Stimulated activated CD4-positive, alpha-beta T cell treated with anti-CD3 and anti-CD28 coated beads, Interleukin-2, amount 100 ng/mL, for 4 hours (primary cell): ENCODE measurements around the gene OSCP1.

Experiments used
- DNase-seq: peaks from one replicate; pipeline ENCODE4 v3.0.0-alpha.2; 2020; ENCODE audit warnings: low read depth

OSCP1 gene

DNA sequence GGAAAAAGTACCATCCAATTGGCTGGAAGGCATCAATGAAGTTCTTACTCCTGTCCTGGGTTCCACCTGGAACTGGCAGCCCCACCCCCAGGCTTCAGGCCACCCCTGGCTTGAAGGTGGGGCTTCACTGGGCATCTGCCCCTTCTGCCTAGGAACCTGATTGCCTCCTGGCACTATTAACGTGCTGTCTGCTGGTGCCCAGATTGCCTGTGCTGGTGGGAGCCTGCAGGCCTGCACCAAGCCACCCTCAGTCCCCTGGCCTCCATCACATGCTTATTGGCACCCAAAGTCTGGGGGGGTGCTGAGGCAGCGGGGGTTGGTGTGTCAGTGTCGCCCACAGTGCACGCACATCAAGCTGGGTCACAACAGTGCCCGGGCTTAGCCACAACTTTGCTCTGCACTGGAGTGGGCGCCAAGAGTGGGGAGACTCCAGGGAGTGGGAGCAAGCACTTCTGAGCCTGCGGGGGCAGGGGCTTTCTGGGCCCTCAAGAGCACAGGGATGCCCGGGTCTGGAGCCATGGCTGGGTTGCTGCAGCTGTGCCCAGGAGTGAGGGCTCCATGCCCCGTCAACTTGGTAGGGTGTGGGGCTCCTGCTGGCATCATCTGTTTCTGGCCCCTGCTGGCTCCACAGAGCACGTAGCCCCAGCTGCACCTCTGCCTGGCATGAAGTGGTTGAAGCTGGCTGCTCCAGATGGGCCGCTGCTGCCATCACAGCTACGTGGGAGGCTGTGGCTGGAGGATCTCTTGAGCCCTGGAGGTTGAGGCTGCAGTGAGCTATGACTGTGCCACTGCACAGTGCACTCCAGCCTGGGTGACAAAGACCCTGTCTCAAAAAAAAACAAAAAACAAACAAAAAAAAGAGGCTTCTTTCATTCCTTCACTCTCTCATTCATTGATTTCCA is 48.4 kb downstream of the OSCP1 start:
- no peak for DNase-seq

DNA sequence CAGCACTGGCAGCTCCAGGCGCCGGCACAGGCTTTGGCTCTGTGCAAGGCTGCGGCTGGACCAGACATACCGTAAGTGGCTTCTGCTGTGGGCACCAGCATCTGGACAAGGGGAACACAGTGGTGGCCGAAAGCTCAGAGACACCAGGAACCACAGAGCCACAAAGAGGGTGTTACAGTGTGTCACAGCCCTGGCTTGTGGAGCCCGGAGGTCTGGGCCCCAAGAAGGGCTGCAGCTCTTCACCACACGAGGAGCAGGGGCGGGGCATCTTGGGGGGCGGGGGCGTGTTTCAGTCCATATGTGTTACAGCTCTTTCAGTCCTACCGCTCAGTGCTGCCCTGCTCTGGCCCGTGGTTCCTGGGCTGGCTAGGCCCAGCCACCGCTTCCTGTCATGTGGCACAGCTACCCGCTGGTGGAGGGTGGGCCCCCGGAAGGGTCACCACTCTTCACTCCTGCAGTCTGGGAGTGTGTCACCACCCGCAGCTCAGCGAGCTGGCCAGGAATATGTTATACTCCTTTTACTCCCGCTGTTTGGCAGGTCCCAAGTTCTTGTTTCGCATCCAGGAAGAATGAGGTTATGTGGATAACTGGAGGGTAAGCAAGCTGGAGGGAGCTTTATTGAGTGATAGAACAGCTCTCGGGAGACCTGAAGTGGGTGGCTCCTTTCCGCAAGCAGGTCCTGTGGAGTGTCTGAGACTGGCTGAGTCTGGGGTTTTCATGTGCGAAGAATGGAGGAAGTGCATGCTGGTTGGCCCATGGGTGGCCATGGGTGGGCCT is 49.2 kb downstream of the OSCP1 start:
- no peak for DNase-seq

DNA sequence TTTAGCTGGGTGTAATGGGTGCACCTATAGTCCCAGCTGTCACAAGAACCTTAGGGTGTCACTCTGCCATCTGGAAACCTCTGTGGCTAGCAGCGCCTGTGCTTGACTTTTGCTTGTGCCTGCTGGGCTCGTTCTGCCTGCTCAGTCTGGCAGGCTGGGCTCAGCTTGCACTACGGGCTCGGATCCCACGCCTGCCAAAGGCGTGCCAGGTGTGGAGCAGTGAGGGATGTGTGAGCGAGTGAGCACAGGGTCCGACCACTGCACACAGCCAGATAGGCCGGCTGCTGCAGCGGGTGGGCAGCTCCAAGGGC is 49.8 kb downstream of the OSCP1 start:
- no peak for DNase-seq

DNA sequence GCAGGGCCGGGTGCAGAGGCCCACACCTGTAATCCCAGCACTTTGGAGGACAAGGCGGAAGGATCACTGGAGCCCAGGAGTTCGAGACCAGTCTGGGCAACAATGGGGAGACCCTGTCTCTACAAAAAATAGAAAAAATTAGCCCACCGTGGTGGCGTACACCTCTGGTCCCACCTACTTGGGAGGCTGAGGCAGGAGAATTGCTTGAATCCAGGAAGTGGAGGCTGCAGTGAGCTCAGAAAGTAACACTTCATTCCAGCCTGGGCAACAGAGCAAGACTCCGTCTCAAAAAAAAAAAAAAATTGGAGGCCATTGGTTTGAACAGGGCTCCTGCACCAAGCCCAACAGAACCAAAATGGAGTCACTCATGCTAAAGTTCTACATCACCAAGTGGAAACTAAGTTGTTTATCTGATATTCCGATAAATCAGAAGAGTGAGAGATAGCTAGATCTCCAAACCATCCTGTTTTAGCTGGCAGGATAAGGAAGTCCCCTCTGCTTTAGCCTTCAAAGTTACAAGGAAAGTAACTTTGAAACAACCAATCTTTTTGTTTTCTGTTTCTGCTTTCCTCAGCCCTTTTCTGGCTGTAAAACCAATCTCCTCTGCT is 51.8 kb downstream of the OSCP1 start:
- no peak for DNase-seq

DNA sequence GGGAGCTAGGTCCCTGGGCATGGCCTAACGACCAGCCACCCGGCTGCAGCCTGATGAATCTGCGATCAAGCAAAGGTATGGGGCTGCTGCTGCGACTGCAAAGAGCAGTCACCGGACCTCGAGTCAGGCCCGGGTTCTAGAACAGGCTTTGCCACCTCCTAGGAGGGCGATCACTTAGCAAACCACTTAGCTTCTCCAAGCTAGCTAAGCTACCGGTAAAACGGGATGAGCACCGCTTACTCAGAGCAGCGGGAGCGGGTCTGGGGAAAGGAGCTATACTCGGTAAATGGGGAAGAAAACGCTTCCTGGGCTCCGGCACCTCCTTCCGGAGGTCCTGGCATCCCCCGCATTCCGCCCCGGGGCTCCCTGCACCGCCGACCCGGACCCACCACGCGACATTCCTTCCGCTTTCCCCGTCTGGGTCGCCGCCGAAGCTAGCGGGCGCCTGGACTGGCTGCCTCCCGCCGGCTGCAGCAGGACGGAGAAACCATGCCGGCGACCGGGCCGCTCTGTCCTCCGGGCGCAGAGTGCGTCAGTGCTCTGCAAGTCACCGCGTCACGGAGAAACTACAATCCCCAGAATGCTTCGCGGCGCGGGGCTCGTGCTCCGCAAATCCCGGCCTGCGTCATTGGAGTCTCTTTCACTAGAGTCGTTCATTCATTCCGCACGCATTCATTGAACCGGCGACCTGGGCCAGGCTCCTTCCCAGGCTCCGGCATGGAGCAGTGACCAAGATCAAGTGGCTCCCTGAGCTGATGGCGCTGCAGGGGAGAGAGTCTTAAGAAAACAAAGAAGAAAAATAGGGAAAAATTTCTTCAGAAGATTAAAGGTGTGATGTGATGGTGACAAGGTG is 52.6 kb downstream of the OSCP1 start, which contains the start of gene LSM10:
LSM10 (minus strand) TSS at position 531 of the 853 bp plus-strand sequence. CDS start 3,779 bp downstream, outside the sequence.
- peak; percentile 86 for DNase-seq

DNA sequence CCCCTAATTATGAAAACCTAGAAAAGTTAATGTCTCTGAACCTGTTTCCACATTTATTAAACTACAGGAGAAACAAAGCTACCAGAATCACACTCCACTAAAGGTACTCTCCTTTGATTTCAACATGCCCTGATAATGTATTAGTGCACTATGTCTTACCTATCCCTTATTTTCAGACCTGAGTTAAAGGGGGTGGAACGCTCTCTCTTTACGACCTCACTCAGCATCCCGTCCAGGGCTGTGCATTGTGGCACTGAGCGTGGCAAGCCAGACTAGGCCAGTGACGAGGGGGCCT is 53.2 kb downstream of the OSCP1 start:
- peak; percentile 15 for DNase-seq

DNA sequence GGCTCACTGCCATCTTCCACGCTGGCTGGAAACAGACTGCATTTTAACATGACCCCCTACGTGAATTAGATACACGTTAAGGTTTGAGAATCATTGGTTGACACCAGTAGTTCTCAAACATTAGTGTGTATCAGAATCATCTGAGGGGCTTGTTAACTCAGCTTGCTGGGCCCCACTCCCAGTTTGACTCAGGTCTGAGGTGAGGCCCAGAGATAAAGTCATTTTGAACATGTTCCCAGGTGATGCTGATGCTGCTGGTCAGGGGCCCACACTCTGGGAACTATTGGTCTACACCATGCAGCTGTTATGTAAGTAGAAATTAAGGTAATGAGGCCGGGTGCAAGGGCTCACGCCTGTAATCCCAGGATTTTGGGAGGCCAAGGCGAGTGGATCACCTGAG is 53.9 kb downstream of the OSCP1 start:
- no peak for DNase-seq

DNA sequence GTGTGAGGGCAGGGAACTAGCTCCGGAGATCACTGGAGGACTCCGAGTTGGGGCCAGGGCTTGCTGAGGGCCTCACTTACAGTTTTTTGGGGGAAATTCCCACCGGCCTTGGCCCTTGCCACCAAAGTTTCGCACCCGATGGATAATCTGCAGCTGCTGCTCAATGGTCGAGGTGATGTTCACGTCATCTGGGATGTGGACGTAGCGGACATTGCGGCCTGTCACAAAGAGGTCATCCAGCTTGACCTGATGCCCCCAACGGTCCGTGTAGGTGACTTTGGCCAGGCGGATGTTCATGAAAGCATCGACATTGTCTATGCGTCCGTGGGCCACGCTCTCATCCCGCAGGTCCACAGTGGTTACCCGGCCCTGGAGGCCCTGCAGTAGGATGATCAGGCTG is 56.6 kb downstream of the OSCP1 start:
- DNase-seq, result no peak

DNA sequence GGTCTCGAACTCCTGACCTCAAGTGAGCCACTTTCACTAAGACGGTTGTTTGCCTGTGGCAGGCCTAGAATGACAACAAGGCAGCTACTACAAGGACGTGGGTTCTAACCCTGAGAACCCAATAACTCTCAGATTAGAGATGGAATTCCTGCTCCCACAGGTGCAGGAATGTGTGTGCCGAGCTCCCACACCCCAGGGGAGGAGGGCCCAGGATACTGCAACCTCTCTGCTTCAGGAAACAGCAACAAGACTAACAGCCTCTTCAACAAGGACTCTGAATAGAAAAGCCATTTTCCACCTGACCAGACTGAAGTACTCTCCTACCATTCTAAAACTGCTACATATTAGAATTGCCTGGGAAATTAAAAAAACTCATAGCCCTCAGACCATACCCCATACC is 57.4 kb downstream of the OSCP1 start:
- DNase-seq, result no peak

DNA sequence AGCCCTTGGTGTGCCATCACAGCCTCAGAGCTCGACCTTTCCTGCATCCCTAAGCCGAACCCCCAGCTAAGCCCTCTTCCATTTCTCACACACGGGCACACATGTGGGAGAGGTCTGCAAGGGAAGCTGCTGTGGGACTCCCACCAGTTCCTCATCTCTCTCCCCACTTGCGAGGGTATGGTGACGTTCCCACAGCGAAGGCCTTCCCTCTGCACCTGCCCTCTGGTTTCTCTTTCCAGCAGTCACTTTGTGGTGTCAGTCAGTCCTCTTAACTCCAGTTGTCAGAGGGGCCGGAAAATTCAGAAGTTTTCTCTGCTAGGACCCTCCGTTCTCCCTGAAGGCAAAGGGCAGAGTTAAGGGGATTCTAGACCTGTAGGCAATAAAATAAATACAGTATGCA is 59.0 kb downstream of the OSCP1 start:
- no peak for DNase-seq

DNA sequence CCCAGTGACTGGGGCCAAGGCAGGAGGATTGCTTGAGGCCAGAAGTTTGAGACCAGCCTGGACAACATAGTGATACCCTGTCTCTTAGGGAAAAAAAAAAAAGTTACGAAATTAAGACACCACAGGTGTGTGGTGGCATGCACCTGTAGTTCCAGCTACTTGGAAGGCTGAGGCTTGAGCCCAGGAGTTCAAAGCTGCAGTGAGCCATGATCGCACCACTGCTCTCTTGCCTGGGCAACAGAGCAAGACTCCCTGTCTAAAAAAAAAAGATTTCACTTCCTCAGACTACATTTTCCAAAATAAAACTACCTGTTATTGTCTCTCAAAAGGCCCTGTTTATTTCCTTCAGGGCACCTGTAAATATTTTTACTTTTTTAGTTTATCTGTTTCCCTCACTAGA is 59.8 kb downstream of the OSCP1 start:
- DNase-seq, result no peak

DNA sequence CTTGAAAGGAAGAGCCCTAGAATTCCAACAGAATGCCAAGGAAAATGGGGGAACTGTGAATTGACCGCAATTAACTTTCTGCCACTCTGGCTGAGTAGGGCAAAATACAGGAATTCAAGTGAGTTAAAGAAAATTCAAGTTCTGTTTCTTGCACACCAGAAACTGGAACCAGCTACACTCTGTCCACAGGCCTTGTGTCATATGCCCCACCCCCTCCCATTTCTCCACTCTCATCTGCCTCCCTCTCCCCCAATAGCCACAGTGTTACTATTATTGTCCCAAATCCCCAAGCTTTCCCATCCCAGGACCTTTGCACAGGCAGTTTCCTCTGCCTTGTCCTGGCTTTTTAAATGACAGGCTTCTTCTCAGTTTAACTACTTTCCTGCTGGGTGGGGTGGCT is 60.3 kb downstream of the OSCP1 start:
- DNase-seq, result no peak

DNA sequence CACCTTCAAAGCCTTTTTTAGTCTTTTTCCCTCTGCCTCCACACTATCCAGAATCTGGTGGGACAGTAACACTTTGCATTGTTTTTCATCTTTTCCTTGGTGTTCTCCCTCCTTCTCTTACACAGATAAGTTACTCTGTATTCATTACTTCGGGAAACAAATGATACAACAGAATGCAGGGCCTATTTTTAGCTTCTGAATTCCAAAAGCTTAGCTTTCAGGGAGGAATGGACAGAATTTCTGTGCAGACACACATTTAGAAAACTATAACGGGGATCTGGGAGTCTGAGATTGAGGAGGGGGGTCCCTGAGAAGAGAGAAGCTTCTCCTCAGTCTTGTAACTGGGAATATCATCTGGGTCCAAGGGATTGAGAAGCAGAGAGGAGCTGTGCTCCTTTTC is 61.0 kb downstream of the OSCP1 start:
- DNase-seq, result no peak

DNA sequence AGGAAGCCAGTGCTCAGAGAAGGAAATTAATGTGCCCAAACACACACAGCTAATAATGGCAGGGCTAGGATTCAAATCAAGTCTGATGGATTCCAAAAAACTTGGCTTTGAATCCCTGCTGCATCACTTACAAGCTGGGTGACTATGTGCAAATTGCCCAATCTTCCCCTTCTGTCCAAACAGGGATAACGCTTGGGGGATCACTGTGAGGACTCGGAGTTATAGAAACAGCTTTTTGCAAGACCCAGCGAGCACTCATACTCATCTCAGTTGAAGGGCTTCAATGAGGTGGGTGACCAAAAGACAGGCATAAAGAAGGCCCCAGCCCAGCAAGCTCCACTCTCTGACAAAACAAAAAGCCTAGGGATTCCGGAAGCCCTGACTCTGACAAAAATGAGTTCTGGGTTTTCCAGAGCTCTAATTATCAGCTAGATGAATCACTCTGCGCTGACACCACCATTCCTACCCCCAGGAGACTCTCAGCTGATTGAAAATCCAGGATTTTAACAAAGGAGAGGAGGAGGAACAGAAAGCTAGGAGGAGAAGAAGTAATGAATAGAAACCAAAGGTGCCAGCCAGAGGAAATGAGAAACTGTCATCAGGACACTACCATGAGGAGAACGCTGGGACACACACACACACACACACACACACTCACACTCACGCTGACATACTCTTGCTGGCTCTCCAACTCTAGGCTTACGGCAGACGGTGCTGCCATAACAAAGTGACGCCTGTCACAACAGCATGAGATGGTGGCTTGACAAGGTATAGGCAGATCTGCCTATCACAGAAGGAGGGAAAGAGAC is 62.9 kb downstream of the OSCP1 start:
- no peak for DNase-seq

DNA sequence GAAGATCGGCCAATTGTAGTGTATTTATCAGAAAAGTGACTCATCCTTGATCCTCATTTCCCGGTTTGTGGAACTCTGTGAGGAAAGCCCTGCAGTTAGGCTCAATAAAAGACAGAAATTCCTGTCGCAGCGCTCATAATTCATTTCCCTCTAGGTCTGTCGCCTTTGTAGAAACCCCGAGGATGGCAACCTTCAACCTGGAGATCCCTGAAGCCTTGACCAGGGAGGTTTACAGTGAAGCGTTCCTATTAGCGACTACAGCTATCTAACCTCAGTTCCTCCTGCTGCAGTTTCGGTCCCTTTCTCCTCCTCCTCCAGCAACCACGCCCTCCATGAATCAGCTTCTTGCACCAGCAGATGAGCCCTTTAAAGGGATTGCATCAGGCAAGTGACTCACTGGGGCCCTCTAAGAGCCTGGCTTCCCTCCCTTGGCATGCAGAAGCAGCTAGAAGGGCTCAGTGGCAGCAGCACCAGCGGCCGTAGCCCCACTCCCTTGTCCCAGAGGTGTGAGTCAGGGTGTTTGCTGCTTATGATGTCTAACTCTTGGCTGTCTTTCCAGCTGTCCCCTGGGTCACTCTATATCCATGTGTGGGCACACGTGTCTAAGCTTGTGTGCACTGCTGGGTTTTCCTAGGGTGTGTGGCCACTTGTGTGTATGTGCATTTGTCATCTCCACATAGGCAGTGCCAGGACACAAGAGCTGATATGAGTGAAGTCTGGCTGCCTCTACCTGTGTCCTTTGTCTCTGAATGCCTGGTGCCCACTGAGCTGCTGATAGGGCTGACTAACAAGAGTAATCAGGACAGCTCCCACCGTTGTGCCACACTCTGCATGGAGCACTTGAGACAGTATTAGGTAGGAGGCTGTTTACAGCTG is 63.7 kb downstream of the OSCP1 start:
- peak; percentile 94 for DNase-seq

DNA sequence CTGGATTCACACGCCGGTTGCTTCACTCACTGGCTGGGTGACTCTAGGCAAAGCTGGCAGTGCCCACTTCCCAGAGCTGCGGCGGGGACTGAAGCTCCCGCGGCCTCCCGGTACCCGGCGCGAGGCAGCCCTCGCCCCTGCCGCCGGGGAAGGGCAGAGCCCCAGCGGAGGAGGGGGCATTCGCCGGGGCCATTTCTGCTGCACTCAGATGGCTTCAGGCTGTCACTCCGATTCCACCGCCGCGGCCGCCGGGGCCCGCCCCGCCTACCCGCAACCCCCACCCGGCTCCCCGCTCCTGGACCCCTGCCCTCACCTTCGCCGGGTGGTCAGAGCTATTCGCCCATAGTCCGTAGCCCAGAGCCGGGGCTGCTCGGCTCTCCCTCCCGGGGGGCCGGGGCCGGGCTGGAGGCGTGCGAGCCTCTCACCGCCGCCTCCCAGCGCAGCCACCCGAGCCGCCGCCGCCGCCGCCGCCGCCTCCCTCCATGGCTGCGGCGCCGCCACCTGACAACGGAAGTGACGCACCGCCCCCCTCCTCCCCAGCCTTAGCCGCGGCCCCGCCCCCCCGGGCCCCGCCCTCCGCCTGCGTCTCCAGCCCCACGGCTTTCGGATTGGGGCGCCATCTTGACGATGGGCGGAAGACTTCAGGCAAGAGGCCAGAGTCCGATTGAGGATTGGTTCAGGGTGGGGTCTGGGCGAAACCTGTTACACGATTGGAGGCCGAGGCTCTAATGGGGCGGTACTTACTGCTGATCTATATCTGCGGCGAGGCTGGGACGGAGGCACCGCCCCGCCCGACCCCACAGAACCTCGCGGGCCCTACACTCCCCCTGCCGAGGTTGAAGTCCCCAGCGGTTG is 64.6 kb downstream of the OSCP1 start, which contains the start of gene STK40:
STK40 (minus strand) TSS at position 515 of the 855 bp plus-strand sequence. CDS start 24,592 bp downstream, outside the sequence.
- peak; percentile 98 for DNase-seq

DNA sequence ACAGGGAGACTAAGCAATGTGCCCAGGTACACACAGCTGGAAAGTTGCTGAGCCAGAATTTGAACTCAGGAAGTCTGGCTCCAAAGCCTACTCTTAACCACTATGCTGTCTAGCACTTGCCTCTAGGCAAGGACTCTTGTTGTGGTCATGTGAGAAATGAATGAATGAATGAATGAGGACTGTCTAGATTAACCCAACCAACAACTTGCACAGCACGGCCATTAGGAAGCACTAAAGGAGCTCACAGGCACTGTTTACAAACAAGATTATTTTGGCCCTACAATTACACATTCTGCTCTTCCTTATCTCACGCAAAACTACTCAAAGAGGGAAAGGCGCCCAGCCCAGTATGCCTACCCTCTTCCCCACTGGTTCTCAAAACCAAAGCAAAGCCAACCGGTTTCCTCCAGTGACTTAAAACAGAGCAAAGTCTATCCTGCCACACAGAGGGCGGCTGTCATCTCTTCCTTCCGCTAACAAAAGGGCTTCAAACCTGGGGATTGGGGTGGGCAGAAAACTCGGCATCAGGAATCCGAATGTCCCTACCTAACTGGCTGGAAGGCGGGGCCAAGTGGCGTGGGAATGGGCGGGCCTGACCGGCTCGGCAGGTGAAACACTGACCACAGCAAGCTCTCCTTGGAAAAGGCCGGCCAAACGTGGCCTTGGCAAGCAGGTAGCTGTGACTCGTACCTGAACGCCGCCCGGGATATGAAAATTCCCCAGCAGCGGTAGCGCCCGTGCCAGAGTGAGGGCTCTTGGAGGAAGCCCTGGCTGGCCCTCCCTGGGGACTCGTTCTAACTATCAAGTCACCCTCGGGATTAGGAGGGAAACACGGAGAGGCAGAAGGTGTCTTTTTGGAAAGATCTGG is 65.5 kb downstream of the OSCP1 start:
- DNase-seq, result no peak

DNA sequence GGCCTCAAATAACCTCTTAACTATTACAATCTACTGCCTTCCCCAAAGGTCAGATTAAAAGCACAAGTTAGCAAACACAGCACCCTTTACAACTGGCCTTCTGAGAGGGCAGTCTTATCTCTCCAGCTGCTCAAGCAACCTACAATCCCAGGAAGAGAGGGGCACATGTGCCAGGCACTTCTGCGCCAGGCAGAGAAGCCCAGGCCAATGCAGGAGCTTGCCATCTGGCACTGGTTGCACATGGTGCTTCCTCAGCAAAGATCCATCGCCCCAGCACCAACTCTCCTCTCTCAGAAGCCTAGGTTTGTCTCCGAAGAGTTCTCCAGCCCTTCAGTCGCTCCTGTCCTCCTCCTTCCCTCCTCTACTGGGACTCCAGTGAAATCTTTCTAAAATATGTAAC is 67.0 kb downstream of the OSCP1 start:
- no peak for DNase-seq
